Epidermal melanocyte (primary cell): ENCODE data around the gene MRTO4.
"Not testable (repeated sequence)": the region's sequence is repeated elsewhere in the genome, so short reads cannot be mapped to it uniquely, and the experiment has no call there.

Source experiments
- DNase-seq: peaks from one replicate; pipeline ENCODE4 v3.0.0; 2011; ENCODE audit warnings: low spot score; ENCODE audit not compliant: insufficient read length

Gene MRTO4

DNA sequence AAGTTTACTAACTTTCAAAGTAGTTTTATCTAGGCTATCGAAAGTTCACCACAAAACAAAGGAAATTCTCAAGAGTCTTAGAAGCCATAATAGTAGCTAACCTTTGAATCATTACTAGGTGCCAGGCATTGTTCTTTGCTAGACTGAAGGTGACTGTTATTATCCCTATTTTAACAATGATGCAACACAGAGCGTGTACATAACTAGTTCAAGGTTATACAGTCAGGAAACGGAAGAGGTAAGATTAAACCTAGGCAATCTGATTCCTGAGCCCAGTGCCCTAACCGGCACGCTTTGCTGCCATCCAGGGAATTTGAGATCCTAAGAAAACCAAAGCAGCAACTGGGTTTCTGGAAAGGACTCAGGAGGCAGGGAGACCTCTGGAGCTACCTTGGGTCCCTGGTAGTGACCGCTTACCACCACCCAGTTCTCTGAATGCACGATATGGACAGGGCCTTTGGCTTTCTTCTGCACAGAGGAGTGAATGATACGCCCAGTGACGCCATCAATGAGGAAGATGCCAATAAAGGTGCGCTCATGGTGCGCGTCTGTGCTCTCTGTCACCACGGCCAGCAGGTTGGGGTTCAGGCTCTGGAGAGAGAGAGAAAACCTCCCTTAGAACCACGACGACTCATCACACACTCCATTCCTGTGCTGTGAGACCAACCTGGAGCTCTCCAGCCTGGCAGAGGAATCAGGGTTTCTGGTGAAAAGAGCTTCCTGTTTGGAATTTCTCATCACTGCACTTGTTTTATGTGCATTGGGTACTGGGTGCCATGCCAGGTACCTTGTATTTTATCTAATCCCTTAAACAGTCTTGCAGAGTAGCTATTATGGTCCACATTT lies 28.4 kb upstream of the MRTO4 start:
- no peak for DNase-seq

DNA sequence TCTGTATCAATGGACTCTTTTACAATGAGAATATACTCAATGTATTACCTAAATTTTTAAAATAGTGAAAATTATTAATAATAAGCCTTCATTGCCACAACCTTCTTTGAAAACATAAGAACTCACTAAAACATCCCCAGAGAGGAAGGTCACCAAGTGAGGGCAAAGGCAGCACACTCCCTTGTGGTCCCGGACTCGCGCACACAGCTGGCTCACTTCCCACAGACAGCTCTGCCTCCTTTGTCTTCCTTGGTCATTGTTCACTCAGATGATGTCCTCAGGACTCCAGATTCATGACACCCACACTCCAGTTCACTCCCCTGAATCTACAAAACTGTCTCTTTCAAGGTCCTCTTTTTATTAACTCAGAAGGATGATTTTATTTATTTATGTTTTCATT lies 22.4 kb upstream of the MRTO4 start:
- DNase-seq, result no peak

DNA sequence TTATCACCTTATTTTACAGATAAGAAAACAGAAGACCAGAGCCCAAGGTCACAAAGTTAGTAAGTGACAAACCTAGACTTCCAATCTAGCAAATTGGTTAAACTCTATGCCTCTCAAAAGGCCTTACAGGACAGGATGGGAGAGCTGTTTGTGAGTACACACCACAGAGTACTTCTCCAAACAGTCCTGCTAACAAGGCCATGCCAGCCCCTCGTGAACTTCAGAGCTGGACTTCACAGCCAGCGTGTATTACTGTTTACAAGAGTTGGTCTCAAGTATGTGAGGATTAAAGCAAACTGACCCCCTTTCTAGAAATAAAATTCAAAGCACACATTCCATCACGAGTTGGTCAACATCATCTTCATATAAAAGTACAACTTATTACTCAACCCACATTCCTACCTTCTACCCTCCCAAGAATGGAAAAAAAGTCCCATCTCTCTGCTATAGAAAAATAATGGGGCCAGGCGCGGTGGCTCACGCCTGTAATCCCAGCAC lies 21.7 kb upstream of the MRTO4 start:
- DNase-seq, result no peak

DNA sequence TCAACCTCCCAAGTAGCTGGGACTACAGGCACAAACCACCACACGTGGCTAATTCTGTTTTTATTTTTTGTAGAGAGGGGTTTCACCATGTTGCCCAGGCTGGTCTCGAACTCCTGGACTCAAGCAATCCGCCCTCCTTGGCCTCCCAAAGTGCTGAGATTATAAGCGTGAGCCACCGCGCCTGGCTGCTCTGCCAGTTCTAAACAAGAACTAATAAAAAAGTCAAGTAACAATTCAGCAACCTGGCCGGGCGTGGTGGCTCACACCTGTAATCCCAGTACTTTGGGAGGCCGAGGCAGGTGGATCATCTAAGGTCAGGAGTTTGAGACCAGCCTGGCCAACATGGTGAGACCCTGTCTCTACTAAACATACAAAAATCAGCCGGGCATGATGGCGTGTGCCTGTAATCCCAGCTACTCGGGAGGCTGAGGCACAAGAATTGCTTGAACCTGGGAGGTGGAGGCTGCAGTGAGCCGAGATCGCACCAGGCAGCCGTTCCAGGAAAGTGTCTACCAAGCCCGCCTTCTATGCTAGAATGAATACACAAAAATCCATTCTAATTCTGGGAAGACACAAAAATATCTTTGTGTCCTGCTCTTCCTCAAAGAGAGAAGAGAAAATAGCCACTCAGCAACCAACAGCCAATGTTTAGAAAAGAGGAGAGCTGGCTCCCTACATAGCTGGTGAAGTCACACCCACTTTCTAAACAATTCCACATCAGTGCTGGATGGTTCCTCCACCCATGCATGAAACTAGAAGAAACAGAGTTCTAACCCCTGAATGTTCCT lies 19.7 kb upstream of the MRTO4 start:
- DNase-seq, result not testable (repeated sequence)

DNA sequence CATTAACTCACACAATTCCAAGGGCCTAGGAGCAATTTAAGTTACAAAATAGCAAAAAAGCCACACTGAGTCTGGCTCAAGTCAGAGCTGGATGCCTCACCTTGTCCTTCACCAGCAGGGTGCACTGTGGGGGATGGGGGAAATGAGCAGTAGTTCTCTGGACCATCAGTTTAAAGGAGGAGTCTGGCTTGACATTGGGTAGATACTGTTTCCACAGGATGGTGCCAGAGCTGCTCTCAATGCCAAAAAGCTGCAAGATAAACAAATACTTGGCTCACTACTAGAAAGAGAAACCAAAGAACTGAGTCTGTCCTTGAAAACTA lies 19.1 kb upstream of the MRTO4 start:
- no peak for DNase-seq

DNA sequence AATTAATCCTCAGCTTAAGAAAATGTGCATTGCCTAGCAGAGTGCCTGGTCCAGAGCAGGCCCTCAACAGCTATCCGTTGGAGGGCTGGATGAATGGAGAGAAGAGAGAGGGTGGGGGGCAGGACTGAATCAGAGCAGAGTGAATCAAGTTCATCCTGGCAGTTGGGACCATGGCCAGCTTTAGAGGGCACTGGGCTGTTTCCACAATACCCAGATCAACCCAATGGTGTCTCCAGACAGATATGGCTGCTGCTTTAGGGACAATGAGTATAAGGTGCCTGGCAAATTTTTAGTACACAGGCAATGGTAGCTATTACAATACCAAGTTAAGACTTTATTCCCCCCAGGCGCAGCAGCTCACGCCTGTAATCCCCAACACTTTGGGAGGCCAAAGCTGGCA lies 17.4 kb upstream of the MRTO4 start:
- DNase-seq, result no peak

DNA sequence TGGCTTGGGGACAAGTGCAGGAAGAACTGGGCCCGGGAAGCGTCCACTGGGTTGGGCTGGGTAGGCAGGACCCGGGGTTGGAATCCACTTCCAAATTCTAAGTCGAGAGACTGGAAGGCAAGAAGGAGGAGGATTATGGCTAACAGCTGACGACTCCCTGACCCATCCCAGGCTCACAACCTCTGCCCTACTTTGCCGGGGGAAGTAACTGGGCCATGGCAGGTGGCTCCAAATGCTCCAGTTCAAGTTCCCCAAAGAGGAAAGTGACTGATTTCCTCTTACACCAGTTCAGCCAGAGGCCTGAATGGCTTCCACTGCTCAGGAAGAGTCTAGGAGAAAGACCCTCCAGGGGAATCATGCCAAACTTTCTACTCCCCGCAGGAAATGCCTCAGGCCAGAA lies 11.7 kb upstream of the MRTO4 start:
- no peak for DNase-seq

DNA sequence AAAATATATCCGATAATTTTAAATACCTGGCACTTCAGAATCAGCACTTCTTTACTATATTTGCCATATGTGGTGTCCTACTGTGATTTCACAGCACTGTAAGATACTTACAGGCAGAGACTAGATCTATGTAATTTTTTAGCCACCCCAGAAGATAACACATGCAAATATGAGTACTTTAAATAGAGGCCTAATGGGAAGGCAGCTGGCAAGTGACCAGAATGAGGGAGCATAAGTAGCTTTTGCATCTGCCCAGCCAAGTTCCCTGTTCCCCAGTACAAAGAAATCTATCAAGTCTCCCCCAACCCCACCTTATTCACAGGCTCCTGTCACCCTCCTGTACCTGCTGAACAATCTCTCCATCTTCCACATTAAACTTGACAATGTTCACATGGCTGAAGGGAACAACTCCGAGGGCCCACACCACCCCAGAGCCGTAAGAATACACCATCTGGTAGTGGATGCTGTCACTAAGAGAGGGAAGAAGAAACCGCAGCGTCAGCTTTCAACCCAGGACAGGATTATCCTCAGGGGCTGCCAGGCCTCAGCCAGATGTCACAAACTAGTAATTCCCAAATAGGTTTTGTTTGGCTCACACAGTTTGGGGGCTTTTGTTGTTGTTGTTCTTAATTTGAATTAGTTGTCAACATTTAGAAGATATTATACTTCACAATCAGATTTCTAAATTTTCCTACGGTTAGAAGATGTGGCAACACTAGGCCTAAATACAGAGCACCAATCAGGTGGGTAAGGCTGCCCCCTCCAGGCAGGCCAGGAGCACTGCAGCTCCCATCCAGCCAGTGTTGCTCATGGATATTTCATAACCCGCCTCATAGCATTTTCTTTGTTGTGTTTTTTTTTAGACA lies 10.7 kb upstream of the MRTO4 start:
- DNase-seq, result peak; percentile 86

DNA sequence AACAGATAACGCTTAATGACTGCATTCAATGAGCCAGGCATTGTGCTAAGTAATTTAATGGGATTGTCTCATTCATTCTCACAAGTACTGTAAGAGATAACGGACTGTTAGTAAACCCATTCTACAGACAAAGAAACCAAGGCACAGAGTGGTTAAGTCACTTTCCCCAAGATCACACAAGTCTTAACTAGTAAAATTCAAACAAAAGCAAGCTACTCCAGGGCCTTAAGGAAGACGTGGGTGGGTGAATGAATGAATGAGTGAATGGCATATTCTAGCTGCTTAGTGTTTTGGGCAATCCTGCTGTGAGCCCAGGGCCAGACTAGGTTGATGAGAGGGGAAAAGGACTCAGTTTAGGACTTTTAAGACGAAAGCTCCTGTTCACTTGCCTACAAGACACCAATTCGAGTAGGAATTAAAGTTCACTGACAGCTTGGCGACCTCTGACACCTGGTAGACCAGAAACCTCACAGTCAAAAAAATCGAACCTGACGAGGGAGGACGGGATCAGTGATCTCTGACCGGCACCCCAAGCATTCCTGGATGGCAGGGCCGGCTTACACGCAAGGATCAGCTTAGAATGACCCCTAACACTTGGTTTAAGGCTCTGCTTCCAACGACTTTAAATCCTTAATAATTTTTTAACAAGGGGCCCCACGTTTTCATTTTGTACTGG lies 838 bp upstream of the MRTO4 start:
- no peak for DNase-seq

DNA sequence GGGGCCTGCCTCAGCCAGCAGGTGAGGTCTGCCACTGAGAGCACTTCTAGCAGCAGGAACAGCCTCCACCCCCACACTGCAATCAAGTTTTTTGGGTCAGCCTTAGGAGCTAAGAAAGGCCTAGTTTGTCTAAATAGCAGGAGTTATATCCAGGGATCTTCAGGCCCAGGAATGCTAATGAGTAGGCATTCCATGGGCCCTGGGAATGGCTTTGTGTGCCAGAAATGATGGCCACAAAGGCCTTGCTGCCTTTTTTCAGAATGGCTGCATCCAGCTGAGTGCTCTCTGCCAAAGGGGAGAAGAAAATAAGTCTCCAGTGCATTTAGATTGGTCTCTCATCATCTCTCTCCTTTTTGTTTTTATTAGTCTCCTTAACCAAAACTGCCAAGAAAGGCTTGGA lies 2.8 kb downstream of the MRTO4 start:
- DNase-seq, result no peak

DNA sequence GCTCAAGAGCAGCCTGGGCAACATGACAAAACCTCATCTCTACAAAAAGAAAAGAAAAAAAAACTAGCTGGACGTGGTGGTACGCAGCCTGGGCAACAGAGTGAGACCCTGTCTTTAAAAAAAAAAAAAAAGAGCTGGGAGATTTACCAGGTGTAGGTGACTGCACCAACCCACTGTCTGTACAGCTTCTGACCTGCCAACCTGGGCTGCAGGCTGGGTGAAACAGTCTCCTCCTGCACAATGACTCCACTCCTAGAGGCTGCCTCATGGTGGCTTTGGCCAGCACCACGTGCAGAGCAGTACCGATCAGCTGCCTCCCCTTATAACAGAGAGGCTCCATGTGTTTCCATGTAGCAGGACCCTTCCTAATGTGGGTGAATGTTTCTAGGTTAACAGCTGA lies 3.7 kb downstream of the MRTO4 start:
- no peak for DNase-seq

DNA sequence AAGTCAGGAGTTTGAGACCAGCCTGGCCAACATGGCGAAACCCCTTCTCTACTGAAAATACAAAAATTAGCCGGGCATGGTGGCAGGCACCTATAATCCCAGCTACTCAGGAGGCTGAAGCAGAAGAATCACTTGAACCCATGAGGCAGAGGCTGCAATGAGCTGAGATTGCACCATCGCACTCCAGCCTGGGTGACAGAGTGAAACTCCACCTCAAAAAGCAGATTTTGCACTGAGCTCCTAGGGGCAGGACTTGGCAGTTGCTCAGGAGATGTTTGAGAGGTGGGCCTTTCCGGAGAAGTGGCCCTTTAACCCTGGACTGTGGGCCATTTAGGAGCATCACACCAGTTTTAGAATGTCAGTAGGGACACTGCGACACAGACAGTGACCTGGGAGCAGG lies 4.7 kb downstream of the MRTO4 start:
- DNase-seq, result not testable (repeated sequence)

DNA sequence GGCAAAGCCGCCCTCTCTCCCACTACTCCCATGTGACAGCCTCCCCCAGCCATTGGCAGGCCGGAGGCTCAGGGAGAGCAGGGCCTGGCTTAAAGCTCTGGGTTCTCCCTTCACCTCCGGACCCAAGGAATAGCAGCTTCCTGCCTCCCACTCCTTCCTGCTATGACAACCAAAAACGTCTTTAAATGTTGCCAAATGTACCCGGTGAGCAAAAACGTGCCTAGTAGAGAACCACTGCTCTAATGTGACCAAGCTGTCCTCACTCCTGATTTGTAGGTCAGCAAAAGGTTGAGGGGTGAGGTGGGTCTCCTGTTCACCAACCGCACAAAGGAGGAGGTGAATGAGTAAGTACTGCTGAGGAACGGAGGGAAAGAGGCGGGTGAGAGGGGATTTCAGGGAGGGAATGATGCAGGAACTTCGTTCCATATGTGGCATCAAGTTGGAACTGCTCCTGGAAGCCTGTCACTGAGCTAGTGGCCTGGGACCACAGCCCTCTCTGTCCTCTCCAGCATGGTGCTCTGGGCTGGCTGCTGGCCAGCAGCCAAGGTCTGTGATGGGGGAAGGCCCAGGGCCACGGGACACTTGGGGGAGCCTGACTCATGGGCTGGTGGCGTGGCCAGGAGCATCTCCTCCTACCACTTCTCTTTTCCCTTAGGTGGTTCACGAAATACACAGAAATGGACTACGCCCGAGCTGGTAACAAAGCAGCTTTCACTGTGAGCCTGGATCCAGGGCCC lies 5.7 kb downstream of the MRTO4 start:
- no peak for DNase-seq

DNA sequence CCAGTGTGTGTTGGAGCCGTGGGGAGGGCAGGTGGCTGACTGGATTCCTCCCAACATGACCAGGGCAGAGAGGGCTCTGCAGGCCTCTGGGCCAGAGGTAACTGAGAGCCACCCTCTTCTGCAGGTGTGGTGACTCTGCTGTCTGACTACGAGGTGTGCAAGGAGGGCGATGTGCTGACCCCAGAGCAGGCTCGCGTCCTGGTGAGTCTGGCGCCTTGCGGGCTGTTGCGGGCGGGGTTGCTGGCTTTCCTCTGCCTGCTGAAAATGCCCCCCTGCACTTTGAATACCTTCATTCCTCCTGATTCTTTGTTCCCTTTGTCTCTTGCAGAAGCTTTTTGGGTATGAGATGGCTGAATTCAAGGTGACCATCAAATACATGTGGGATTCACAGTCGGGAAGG lies 6.7 kb downstream of the MRTO4 start:
- no peak for DNase-seq

DNA sequence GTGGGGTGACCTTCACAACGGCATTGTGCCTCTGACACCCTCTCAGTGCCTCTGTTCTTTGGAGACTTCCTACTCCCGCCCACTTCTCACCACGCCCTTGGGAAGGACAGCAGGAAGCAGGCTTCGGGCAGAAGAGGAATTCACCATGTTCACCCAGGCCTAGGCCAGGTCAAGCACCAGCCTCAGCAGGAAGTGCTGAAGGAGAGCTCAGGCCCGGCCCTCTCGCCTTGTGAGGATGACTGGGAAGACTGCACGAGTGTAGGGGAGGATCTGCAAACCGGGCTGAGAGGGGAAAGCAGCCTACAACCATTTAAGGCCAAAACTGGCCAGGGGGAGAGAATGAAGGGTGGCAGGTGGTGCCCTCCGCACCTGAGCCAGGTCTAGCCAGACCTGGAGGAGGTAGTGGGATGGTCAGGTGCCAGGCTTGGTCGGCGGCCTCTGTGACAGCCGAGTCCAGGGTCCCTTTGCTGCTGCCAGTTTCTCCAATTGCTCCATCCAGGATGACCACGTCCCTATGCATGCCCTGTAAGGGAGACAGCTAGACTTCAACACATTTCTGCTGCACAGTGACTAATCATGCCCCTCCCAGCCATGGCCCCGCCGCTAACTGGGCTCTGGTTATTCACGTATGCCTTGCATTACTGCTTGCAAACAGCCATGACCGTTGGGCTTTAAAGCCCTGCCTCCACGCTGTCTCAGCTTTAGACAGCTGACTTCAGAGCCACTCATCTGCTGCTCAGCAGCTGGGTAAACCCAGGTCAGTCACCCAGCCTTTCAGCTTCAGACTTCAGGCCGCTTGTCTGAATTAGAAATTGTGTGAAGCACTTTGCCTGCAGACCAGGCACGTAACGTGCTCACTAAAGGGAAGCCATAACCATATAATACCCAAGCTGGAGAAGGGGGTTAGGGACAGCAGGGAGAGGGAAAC lies 8.9 kb downstream of the MRTO4 start:
- DNase-seq, result no peak

DNA sequence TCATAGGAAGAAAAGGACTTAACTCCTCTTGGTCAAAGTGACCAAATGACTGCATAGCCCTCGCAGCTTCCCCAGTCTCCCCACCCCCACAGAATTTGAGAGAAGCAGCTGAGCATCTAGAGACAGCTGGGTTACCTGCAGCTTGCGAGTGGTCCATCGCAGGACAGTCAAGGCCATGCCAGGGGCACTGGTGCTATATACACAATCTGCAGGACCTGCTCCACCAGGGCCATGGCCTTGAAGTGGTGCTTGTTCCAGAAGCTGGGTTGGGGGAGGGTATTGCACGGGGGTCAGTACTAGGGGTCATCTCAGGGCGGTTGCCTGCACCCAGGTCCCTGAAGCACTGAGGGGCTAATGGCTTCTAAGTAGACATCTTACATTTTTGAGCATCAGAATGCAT lies 10.4 kb downstream of the MRTO4 start:
- DNase-seq, result no peak

DNA sequence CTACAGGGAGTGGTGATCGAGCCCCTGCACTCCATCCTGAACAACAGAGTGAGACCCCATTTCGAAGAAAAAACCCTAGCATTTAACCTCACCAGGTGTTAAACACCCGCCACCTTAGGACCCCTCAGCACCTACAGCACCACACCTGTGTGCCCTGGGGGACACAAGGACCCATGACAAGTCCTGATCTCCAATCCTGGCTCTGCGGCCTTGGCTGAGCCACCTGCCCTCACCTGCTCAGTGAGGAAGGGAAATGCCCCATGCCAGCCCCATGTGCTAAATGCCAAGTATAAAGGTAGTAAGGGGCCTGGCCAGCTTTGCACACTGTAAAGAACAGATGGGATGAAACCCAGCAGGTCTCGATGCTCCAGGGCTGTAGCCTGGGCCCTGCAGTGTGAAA lies 11.1 kb downstream of the MRTO4 start:
- no peak for DNase-seq

DNA sequence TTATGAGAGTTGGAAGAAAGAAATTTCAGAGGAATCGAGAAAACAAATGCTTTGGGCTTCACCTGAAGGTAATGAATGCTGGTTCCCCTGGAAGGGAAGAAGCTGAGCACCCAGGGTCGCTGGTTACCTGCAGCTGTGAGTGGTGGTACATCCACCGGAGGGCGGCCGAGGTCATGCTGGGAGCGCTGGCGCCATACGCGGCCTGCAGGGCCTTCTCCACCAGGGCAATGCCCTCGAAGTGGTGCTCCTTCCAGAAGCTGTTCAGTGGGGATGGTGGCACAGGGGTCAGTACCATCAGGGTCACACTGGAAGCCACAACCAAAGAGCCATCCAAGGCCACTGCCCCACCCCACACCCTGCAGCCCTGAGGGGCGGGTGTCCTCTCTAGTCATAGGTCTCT lies 16.8 kb downstream of the MRTO4 start:
- DNase-seq, result no peak
